ENCODE measurements around the gene ACTR1B. TPM values are rescaled to one million over a fixed set of nuclear protein-coding genes. Genes with fewer than 3 reads are reported as not detected.
"Not testable (repeated sequence)": the region's sequence is repeated elsewhere in the genome, so short reads cannot be mapped to it uniquely, and the experiment has no call there.

The ACTR1B gene

DNA sequence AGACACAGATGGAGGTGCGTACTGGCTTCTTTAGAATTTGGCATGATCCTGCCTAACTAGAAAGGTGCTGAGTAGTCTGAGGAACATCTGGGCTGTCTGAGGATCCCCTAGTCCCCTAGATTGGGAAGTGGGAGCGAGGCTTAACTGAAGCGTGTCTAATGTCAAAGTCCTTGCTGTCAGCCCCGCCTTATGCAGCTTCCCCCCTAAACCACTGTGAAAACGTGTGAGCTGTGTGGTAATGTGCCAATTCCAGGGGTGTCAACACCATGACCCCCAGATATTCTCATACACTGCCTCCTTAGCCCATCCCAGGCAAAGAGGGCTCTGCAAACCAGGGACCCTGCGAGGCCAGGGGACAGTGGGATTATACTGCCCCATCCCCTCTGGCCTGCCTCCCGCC lies 51.9 kb downstream of the ACTR1B start:
- not testable (repeated sequence) for H4K91ac ChIP-seq (ENCODE audit: low read depth, low read length, poor library complexity); H2BK120ac ChIP-seq (ENCODE audit: low read depth, low read length); H3K4me1 ChIP-seq (ENCODE audit: control insufficient read depth in 2 of 2, insufficient read depth in 1 of 2, low read depth in 1 of 2, low read length in 2 of 2); H3K14ac ChIP-seq (ENCODE audit: low read length); H2BK15ac ChIP-seq (ENCODE audit: low read length); H2BK5ac ChIP-seq (ENCODE audit: low read length); H3K27ac ChIP-seq (replicated peaks; ENCODE audit: low read length); H2BK12ac ChIP-seq (ENCODE audit: low read length); H2AK5ac ChIP-seq (ENCODE audit: low read depth, low read length); H3K4ac ChIP-seq (ENCODE audit: low read length); H3K9ac ChIP-seq (ENCODE audit: low read depth, low read length, poor library complexity); H3K9me3 ChIP-seq (replicated peaks in 1 of 2; ENCODE audit: control insufficient read depth in 2 of 2, insufficient read depth in 1 of 2, low read depth in 1 of 2, low read length in 2 of 2); H3K4me3 ChIP-seq (ENCODE audit: low read length in 2 of 2); H3K36me3 ChIP-seq (replicated peaks in 1 of 2; ENCODE audit: control insufficient read depth in 2 of 2, insufficient read depth in 2 of 2, low read length in 2 of 2); H2AFZ ChIP-seq (ENCODE audit: low read length); H3K4me2 ChIP-seq (ENCODE audit: insufficient read depth, low read length, poor library complexity, severe bottlenecking); H3K18ac ChIP-seq (ENCODE audit: low read length); H3K27me3 ChIP-seq (ENCODE audit: control insufficient read depth in 3 of 3, insufficient read depth in 3 of 3, low read depth in 1 of 3, low read length in 3 of 3); H4K8ac ChIP-seq (ENCODE audit: low read depth, low read length); H3K23ac ChIP-seq (ENCODE audit: low read depth, low read length, poor library complexity); DNase-seq (ENCODE audit: low spot score); H3K79me1 ChIP-seq (ENCODE audit: low read depth, low read length)
- WGBS, 2 donors (ENCODE audit: extremely low coverage in 2 of 2, insufficient read length in 2 of 2, insufficient replicate concordance in 1 of 2) = no CpG with 5 or more reads among the region's 7 CpGs

DNA sequence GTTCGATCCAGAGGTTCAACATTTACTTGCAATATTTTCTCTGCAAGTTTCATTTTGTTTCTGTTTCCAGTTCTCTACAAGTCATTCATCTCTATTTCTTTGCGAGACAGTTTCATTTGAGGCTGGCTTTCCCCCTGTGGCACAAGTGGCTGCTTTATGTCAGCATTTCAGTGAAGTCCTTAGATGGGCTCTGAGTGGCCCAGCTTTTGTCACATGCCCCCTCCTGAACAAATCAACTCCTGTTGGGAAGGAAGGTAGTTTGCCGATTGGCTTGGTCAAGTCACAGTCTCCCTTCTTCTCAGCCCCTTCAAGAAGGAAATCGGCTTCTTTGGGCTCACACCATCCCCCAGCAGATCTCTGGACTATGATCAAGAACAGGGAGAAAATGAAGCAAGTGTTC lies 55.1 kb downstream of the ACTR1B start:
- H2BK12ac ChIP-seq (ENCODE audit: low read length); H2BK120ac ChIP-seq (ENCODE audit: low read depth, low read length); H4K91ac ChIP-seq (ENCODE audit: low read depth, low read length, poor library complexity); H3K79me1 ChIP-seq (ENCODE audit: low read depth, low read length); H2AK5ac ChIP-seq (ENCODE audit: low read depth, low read length); H3K36me3 ChIP-seq (replicated peaks in 1 of 2; ENCODE audit: control insufficient read depth in 2 of 2, insufficient read depth in 2 of 2, low read length in 2 of 2); H2AFZ ChIP-seq (ENCODE audit: low read length); H2BK5ac ChIP-seq (ENCODE audit: low read length); H4K8ac ChIP-seq (ENCODE audit: low read depth, low read length); H3K4ac ChIP-seq (ENCODE audit: low read length); H3K4me1 ChIP-seq (ENCODE audit: control insufficient read depth in 2 of 2, insufficient read depth in 1 of 2, low read depth in 1 of 2, low read length in 2 of 2); H3K4me2 ChIP-seq (ENCODE audit: insufficient read depth, low read length, poor library complexity, severe bottlenecking); H3K9ac ChIP-seq (ENCODE audit: low read depth, low read length, poor library complexity); DNase-seq (ENCODE audit: low spot score); H3K9me3 ChIP-seq (replicated peaks in 1 of 2; ENCODE audit: control insufficient read depth in 2 of 2, insufficient read depth in 1 of 2, low read depth in 1 of 2, low read length in 2 of 2); H2BK15ac ChIP-seq (ENCODE audit: low read length); H3K27me3 ChIP-seq (ENCODE audit: control insufficient read depth in 3 of 3, insufficient read depth in 3 of 3, low read depth in 1 of 3, low read length in 3 of 3); H3K4me3 ChIP-seq (ENCODE audit: low read length in 2 of 2); H3K23ac ChIP-seq (ENCODE audit: low read depth, low read length, poor library complexity); H3K27ac ChIP-seq (replicated peaks; ENCODE audit: low read length); H3K18ac ChIP-seq (ENCODE audit: low read length); H3K14ac ChIP-seq (ENCODE audit: low read length): not testable (repeated sequence)
- no CpG with 5 or more reads among the region's 4 CpGs for WGBS, 2 donors (ENCODE audit: extremely low coverage in 2 of 2, insufficient read length in 2 of 2, insufficient replicate concordance in 1 of 2)

Small RNA genes within 50 kb of the gene (small RNA-seq; reads per million reads assigned to genes)
- gene RNU4-8P (ENCODE audit: insufficient read depth) = not detected
